ENCODE data around the gene RAB19. TPM values are rescaled to one million over a fixed set of nuclear protein-coding genes. Genes with fewer than 3 reads are reported as not detected.
"Not testable (repeated sequence)": the region's sequence is repeated elsewhere in the genome, so short reads cannot be mapped to it uniquely, and the experiment has no call there.

Gene RAB19
- total RNA-seq, 1 donor from 2014 or later, result not detected

DNA sequence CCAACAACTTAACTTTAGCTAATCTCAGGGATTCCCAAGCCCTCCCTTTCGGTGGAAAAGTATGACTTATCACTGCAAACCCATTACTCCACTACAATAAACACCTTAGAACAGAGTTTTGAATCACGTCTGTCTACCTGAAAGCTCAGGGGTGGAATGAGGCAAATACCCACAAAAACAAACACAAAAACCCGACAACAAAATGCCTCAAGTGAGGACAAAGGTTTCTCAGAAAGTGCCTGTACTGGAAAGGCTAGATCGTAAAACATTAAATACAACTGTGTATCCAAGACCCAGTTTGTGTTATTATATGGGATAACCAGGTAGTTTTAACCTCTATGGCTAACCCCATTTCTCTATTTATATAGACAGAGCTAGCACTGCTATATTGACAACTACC is 49.4 kb downstream of the RAB19 start:
- DNase-seq (ENCODE audit: low read depth in 2 of 2), result no peak

GRCh38 chr7:140453785-140454656 is 50.2 kb downstream of the RAB19 start:
- not testable (repeated sequence) for DNase-seq (ENCODE audit: low read depth in 2 of 2)

DNA sequence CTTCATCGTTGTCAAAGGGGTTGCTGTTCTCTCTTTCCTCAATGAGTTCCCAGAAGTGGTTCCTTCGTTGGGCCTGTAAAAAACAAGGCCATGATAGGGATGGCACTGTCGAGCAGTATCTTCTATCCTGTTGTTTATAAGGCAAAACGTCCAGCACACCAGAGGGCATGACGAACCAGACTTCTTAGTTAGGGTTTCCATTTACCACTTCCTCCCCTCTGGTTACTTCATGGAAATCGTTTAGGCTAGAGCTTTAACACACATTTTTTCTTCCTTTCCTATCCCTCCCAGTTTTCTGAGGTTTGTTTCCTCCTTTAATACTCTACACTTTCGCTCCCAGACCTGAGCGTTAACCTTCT is 50.8 kb downstream of the RAB19 start:
- no peak for DNase-seq (ENCODE audit: low read depth in 2 of 2)

GRCh38 chr7:140455743-140456142 is 51.9 kb downstream of the RAB19 start:
- no peak for DNase-seq (ENCODE audit: low read depth in 2 of 2)

DNA sequence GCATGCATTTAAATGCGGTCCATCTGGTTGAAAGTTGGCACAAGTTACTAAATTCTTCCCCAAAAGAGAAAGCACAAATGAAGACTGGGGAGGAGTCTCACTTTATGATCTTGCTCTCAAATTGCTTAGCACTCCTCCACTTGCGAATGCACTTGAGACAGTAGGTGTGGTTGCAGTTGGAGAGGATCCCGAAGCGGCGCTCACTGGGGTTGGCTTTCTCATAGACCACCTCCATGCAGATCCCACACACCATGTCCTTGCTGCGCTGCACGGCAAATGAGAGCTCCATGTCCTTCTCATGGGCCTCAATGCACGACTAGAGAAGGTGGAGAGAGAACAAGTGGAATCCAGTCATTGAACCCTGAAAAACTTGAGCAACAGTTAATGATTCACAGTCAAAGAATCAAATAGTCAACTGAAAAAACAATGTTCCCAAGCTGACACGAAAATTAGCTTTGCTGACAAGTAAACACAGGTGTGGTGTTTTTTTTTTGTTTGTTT is 52.7 kb downstream of the RAB19 start:
- no peak for DNase-seq (ENCODE audit: low read depth in 2 of 2)

GRCh38 chr7:140458201-140458600 is 54.3 kb downstream of the RAB19 start:
- DNase-seq (ENCODE audit: low read depth in 2 of 2), result no peak

- DNase-seq (ENCODE audit: low read depth in 2 of 2), result no peak
Measured at GRCh38 chr7:140458916-140459315, 55.1 kb downstream of the RAB19 start.

- DNase-seq (ENCODE audit: low read depth in 2 of 2), result no peak
Measured at GRCh38 chr7:140463111-140463510, 59.3 kb downstream of the RAB19 start.

GRCh38 chr7:140475747-140476333 is 72.0 kb downstream of the RAB19 start:
- DNase-seq (ENCODE audit: low read depth in 2 of 2), result peak; percentile 48 to 61

DNA sequence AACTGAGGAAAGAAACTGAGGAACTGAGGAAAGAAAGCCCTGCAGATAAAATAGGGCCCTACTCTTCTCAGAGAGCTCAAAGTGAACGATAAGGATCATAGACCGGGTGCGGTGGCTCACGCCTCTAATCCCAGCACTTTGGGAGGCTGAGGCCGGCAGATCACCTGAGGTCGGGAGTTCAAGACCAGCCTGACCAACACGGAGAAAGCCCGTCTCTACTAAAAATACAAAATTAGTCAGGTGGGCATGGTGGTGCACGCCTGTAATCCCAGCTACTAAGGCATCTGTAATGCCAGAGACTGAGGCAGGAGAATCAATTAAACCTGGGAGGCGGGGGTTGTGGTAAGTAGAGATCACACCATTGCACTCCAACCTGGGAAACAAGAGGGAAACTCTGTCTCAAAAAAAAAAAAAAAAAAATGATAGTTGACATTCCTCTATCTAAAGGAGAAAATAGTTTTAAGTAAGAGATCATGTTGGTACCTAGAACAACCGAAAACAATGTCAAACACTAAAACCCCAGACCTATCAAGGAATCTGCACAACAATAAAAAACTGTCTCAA is 72.9 kb downstream of the RAB19 start:
- DNase-seq (ENCODE audit: low read depth in 2 of 2), result no peak

Other genes with a start within 250 kb of the RAB19 start
- gene KDM7A, start 227.1 kb upstream of the RAB19 start, total RNA-seq, result 5.2 and 10.9 TPM in 2 replicates
- gene SLC37A3, start 5.5 kb upstream of the RAB19 start, total RNA-seq, result 43.6 and 62.9 TPM in 2 replicates
- 35.1 and 39.1 TPM in 2 replicates for gene MKRN1, start 75.4 kb downstream of the RAB19 start, total RNA-seq
- gene DENND2A, start 236.8 kb downstream of the RAB19 start, total RNA-seq, result 0.22 and 1.6 TPM in 2 replicates